KMS-11 (cell line): ENCODE data around the gene KDM2B.

ENCODE experiments used
- H2AFZ ChIP-seq: fragments of 200-600 bp; sonication (generic); 2 replicates; pipeline ENCODE4 v1.6.1; 2016; ENCODE audit warnings: antibody characterized with exemption, mixed run types, low read depth
- H3K27ac ChIP-seq: fragments of 200-600 bp; sonication (generic); 2 replicates; pipeline ENCODE4 v1.6.1; 2016; ENCODE audit warnings: mild to moderate bottlenecking, mixed run types
- H3K27me3 ChIP-seq: fragments of 200-600 bp; sonication (generic); 2 replicates; pipeline ENCODE4 v1.6.1; 2017; ENCODE audit warnings: mild to moderate bottlenecking, low read depth, mixed run types, moderate library complexity; ENCODE audit not compliant: insufficient read depth
- H3K36me3 ChIP-seq: fragments of 200-600 bp; sonication (generic); 2 replicates; pipeline ENCODE4 v1.6.1; 2017; ENCODE audit warnings: mild to moderate bottlenecking, mixed run types; ENCODE audit not compliant: insufficient read depth
- H3K4me1 ChIP-seq: fragments of 200-600 bp; sonication (generic); 2 replicates; pipeline ENCODE4 v1.6.1; 2016; ENCODE audit warnings: mild to moderate bottlenecking, low read depth, mixed run types; ENCODE audit not compliant: poor library complexity, severe bottlenecking
- H3K4me2 ChIP-seq: fragments of 200-600 bp; sonication (generic); 2 replicates; pipeline ENCODE4 v1.7.0; 2016; ENCODE audit warnings: mild to moderate bottlenecking, mixed run types
- H3K4me3 ChIP-seq: fragments of 200-600 bp; sonication (generic); IDR thresholded peaks from 2 replicates; pipeline ENCODE4 v1.6.1; 2017; ENCODE audit warnings: low read depth, low read length, mixed read lengths; ENCODE audit not compliant: insufficient read depth
- H3K79me2 ChIP-seq: fragments of 200-600 bp; sonication (generic); 2 replicates; pipeline ENCODE4 v1.6.1; 2016; ENCODE audit warnings: low read depth, mixed run types; ENCODE audit not compliant: insufficient read depth
- H3K9ac ChIP-seq: fragments of 200-600 bp; sonication (generic); 2 replicates; pipeline ENCODE4 v1.6.1; 2016; ENCODE audit warnings: mild to moderate bottlenecking, mixed run types
- H4K20me1 ChIP-seq: fragments of 200-600 bp; sonication (generic); 2 replicates; pipeline ENCODE4 v1.6.1; 2016; ENCODE audit warnings: mild to moderate bottlenecking, mixed run types; ENCODE audit not compliant: insufficient read depth
- CTCF ChIP-seq: fragments of 200-600 bp; sonication (generic); conservative IDR thresholded peaks from 2 replicates; pipeline ENCODE4 v1.6.1; 2017; ENCODE audit warnings: low read depth, mild to moderate bottlenecking, antibody characterized with exemption, low read length, moderate library complexity, mixed read lengths

KDM2B gene

GRCh38 chr12:121453629-121454028, 127.2 kb downstream of the KDM2B start:
- H3K36me3 ChIP-seq = no peaks in the 10 kb centered on the region
- TF ChIP-seq CTCF = no peak
- H3K4me2 ChIP-seq = no peak overlapping the region
- H3K27me3 ChIP-seq = no peaks in the 10 kb centered on the region
- H3K27ac ChIP-seq = no peak overlapping the region
- H3K4me3 ChIP-seq = no peak overlapping the region
- no peak overlapping the region for H3K9ac ChIP-seq
- H3K4me1 ChIP-seq = peaks cover 16% of the 10 kb centered on the region
- H2AFZ ChIP-seq = no peak overlapping the region
- peaks cover 21% of the 10 kb centered on the region; the same call in 1 of the 2 replicates for H3K79me2 ChIP-seq
- no peaks in the 10 kb centered on the region for H4K20me1 ChIP-seq

- TF ChIP-seq CTCF = no peak
- Histone ChIP-seq H3K36me3 (no peaks in the 10 kb centered on the region), H3K79me2 (peaks cover 14% of the 10 kb centered on the region; the same call in 1 of the 2 replicates)
Measured at GRCh38 chr12:121452985-121453360, 127.8 kb downstream of the KDM2B start.

GRCh38 chr12:121452340-121452984, 128.4 kb downstream of the KDM2B start:
- Histone ChIP-seq H3K27me3 (no peaks in the 10 kb centered on the region), H3K4me1 (peaks cover 16% of the 10 kb centered on the region), H3K4me3 (no peak overlapping the region), H3K9ac (no peak overlapping the region), H3K79me2 (peaks cover 9% of the 10 kb centered on the region; the same call in 1 of the 2 replicates), H2AFZ (no peak overlapping the region), H3K36me3 (no peaks in the 10 kb centered on the region), H3K4me2 (no peak overlapping the region), H4K20me1 (no peaks in the 10 kb centered on the region), H3K27ac (no peak overlapping the region)
- TF ChIP-seq CTCF = no peak

More at GRCh38 chr12:121452985-121453360, 127.8 kb downstream of the KDM2B start:
- no peaks in the 10 kb centered on the region for H3K27me3 ChIP-seq
- no peak overlapping the region for H2AFZ ChIP-seq
- H3K9ac ChIP-seq = no peak overlapping the region
- no peak overlapping the region for H3K27ac ChIP-seq
- no peak overlapping the region for H3K4me2 ChIP-seq
- peaks cover 16% of the 10 kb centered on the region for H3K4me1 ChIP-seq
- H3K4me3 ChIP-seq = no peak overlapping the region
- no peaks in the 10 kb centered on the region for H4K20me1 ChIP-seq

GRCh38 chr12:121451961-121452339, 128.9 kb downstream of the KDM2B start:
- no peak overlapping the region for H3K4me3 ChIP-seq
- no peaks in the 10 kb centered on the region for H4K20me1 ChIP-seq
- no peak overlapping the region for H3K9ac ChIP-seq
- H2AFZ ChIP-seq = no peak overlapping the region
- no peaks in the 10 kb centered on the region for H3K27me3 ChIP-seq
- no peak for TF ChIP-seq CTCF
- peaks cover 8% of the 10 kb centered on the region; the same call in 1 of the 2 replicates for H3K79me2 ChIP-seq
- H3K4me1 ChIP-seq = peaks cover 16% of the 10 kb centered on the region
- H3K4me2 ChIP-seq = no peak overlapping the region
- H3K27ac ChIP-seq = no peak overlapping the region
- H3K36me3 ChIP-seq = no peaks in the 10 kb centered on the region
